ENCODE data around the gene GJA1. TPM values are rescaled to one million over a fixed set of nuclear protein-coding genes. Genes with fewer than 3 reads are reported as not detected.

GJA1 gene
- total RNA-seq, 2 donors from 2014 or later, result 50.0 to 68.2 TPM

GRCh38 chr6:121465101-121465500 is 29.7 kb downstream of the GJA1 start:
- DNase-seq (ENCODE audit: low spot score), result no peak
- intact Hi-C loops (cut with DNase I), result no loop called here

DNA sequence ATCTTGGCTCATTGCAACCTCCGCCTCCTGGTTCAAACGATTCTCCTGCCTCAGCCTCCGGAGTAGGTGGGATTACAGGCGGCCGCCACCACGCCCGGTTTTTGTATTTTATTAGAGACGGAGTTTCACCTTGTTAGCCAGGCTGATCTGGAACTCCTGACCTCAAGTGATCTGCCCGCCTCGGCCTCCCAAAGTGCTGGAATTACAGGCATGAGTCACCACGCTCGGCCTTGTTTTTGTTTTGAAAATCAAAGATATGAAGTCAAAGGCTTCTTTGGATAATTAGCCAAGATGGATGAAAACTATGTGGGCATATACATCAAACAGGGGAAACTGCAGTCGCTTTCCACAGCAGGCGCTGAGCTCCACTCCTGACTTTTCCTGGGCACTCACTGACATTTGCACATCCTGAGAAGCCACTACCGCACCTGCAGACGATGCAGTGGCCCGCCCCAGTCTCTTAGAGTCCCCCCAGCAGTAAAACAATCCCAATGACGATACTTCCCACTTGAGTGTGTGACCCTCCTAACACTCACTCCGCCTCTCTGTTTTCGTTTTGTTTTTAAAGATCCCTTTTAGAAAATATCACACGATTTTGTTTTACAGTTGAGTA is 44.1 kb downstream of the GJA1 start:
- DNase-seq (ENCODE audit: low spot score), result no peak
- intact Hi-C loops (cut with DNase I), result no loop called here

DNA sequence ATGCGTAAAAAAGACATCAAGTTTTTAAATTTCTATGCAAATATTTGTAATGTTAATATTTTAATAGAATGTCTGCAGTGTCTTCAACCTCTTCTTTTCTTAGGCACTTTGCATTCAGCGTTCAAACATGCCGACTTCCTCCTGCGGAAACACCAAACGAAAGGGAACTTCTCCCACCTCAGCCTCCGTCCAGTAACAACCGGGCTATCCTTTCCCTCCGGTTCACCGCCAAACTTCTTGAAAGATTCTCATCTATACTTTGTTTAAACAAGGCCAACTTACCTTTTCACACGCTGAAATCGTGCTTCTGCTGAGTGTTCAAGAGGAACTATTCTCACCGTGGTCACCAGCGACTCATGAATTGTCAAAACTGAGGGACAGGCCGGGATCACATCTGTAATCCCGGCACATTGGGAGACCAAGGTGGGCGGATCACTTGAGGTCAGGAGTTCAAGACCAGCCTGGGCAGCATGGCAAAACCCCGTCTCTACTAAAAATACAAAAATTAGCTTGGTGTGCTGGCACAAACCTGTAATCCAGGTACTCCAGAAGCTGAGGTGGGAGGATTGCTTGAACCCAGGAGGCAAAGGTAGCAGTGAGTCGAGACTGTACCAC is 44.8 kb downstream of the GJA1 start:
- intact Hi-C loops (cut with DNase I), result no loop called here
- no peak for DNase-seq (ENCODE audit: low spot score)

DNA sequence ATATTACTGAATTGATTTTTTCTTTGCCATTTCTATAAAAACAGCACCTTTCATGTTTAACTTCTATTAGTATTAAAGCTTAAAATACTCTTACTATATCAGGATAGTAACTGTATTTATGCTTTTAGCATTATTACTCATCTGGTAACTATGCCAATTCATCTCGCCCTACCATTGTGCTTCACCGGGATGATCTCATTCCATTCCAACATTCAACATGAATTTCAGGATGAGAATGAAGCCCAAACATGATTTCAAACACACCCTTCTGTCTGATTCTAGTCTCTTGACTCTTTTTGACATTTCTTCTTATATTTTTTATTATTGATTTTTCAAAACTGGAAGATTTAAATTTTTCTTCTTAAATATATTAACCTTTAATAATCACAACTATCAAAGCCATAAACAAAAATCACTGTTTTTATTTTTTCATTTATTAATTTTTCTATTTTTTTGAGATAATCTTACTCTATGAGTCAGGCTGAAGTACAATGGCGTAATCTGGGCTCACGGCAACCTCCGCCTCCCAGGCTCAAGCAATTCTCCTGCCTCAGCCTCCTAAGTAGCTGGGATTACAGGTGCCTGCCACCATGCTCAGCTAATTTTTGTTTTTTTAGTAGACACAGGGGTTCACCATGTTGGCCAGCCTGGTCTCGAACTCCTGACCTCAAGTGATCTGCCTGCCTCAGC is 46.7 kb downstream of the GJA1 start:
- no peak for DNase-seq (ENCODE audit: low spot score)
- intact Hi-C loops (cut with DNase I), result no loop called here

DNA sequence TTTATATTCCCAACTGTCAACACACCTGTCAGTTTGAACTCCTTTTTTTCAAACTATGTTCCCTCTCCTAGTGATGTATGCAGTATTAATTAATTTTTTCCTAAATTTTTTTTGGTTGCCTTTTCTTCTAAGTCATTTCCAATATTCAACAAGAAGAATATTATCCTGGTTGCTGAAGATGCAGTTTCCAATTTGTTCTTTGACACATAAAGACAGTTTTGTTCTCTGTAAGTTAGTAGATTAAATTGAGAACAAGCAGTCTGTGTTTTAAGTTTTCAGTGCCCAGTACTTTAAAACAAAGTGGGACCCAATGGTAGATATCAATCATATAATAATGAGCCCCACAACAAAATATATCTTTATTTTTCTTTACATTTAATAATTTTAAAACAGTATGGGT is 47.3 kb downstream of the GJA1 start:
- intact Hi-C loops (cut with DNase I), result no loop called here
- no peak for DNase-seq (ENCODE audit: low spot score)

DNA sequence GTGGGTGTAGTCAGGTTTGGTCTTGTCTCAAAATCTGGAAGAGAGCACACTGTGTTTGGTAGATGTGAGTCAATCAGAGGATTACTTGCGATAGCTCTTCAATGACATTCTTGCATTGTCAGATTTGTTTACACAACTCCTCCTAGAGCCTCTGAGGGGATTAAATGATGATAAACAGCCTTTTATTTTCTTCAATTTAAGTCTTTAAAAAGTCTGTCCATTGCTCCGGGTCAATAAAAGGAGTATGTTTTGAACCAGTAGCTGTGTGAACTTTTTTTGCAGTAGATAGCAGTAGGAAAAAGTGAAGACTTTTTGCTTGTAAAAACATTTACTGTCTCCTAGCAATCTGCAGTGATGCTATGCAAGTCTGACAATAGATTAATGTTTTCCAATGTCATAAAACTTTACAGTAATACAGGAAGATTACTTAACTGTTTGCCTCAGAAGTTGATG is 49.9 kb downstream of the GJA1 start:
- intact Hi-C loops (cut with DNase I), result no loop called here
- no peak for DNase-seq (ENCODE audit: low spot score)

DNA sequence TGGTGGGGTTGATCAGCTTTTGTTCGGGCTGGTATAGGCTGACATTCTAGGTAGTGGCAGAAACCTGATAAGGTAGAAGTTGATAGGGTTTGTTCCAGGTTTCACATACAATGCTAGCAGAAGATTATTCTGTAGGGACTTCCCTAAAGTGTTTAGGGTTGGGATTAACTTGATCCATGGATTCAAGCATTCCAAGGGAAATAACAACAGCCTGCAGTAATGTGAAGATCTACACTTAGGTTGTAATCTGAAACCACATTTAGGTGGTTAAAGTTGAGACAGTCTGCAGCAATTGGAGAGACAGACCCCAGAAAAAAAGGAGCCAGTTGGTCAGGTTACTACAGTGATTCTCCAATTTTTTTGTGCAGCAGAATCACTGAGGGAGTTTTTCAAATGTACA is 56.1 kb downstream of the GJA1 start:
- intact Hi-C loops (cut with DNase I), result no loop called here
- DNase-seq (ENCODE audit: low spot score), result no peak

DNA sequence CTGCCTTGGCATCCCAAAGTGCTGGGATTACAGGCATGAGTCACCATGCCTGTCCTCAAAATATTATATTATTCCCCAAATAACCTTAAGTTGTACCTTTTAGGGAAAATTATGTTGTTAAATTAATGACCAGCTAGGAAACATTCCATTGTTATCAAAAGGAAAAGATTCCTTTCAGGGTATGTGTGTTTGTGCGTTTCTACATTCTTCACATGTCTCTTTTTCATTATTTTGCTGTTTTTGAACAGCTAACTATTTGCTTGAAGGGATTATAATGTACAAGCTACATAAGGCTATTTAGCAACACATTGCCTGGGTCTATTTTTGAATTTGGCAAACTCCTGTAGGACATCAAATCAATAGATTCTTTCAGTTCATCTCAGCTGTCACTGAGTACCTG is 57.1 kb downstream of the GJA1 start:
- intact Hi-C loops (cut with DNase I), result no loop called here
- DNase-seq (ENCODE audit: low spot score), result no peak

GRCh38 chr6:121497970-121498375 is 62.5 kb downstream of the GJA1 start:
- no peak for DNase-seq (ENCODE audit: low spot score)

GRCh38 chr6:121498481-121499276 is 63.2 kb downstream of the GJA1 start:
- DNase-seq (ENCODE audit: low spot score), result no peak
- intact Hi-C loops (cut with DNase I), result no loop called here

More at GRCh38 chr6:121497970-121498375, 62.5 kb downstream of the GJA1 start:
- intact Hi-C loops (cut with DNase I), result no loop called here

Other genes starting within 250 kb of the GJA1 start
- 1 to 10 TPM; 4.0 to 5.0 TPM for gene TBC1D32, start 101.2 kb upstream of the GJA1 start, total RNA-seq